ENCODE measurements around the gene MYH13.
"Not testable (repeated sequence)": the region's sequence is repeated elsewhere in the genome, so short reads cannot be mapped to it uniquely, and the experiment has no call there.

Gene MYH13

DNA sequence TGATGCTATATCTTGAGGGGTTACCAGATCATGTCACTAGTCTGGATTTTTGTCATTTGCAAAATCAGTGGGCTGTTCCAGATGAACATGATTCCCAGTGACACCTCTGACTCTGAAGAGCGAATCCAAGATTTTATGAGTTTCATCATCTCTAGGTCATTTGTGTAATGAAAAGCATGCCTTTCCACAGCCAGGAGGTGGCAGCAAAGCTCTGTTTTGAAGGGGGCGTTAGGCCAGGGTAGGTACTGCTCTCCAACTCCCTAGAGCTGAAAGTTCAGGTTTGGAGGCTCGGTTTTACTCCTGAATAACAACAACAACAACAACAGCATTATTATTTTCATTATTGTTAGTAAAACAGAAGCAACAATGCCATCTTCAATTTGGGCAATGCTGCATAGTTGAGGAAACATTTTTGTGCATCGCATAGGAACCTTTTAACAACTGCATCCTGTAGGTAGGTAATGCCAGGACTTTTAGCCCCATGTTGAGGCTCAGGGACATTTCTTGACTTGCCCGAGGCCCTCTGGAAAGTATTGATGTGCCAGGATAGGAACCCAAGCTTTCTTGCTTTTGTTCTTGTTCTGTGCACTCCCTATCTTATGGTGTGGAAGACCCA lies 77.0 kb downstream of the MYH13 start:
- peak; percentile 11 for DNase-seq

DNA sequence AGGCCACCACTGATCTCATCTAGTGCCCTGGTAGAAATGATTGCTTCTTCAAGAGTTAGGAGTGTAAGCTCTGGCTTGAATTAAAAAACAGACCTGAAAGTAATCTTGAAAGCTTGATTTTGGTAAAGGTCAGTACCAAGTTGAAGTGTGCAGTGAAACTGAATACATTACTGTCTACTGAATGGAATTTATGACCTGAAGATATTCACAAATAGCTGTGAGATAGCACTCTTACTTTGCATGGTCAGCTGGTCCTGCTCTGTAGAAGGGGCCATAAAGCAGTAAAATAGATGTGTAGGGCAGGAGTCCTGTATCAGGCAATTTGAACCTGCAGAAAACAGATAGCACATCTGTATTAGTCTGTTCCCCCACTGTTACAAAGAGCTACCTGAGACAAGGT lies 78.6 kb downstream of the MYH13 start:
- DNase-seq: no peak

GRCh38 chr17:10292057-10292937 lies 80.5 kb downstream of the MYH13 start:
- DNase-seq: peak; percentile 17

- DNase-seq: not testable (repeated sequence)
These were observed 81.2 kb downstream of the MYH13 start for GRCh38 chr17:10291576-10291975.

DNA sequence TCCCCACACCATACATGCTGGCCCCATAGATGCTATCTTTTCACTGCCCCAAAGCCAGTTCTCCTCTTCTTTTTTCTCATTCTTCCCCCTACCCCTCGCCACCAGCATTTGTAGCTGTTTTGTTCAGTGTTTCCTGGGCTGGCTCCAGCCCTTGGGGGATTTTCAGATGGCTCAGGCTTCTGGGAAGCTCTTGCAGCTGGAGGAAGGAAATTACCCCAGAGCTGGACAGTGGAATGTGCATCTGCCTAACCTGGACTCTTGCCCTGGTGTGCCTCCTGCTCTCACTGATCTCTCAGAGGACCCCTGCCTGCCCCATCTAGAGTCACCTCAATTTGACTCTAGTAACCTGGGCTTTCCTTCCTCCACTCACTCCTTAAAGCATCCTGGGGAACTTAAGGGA lies 82.8 kb downstream of the MYH13 start:
- DNase-seq: no peak

DNA sequence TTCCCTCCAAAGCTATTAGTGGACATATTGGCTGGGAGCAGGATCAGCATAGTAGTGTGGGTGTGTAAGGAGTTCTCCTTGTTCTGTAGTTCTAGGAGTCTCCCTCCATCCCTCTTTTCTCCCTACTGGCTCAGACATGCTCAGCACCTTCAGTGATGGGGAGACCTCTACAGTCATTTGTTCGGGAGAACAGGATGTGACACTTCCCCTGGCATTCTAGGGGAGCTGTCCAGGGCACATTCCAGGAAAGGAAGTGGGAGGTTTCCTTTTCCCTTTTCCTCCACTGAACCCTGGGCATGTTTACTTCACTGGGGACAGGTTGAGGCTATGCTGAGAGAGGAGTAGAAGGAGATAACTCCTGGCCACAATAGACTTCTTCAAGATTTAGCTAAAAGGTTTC lies 86.5 kb downstream of the MYH13 start:
- DNase-seq: no peak

GRCh38 chr17:10285896-10286295 lies 86.9 kb downstream of the MYH13 start:
- DNase-seq: no peak

DNA sequence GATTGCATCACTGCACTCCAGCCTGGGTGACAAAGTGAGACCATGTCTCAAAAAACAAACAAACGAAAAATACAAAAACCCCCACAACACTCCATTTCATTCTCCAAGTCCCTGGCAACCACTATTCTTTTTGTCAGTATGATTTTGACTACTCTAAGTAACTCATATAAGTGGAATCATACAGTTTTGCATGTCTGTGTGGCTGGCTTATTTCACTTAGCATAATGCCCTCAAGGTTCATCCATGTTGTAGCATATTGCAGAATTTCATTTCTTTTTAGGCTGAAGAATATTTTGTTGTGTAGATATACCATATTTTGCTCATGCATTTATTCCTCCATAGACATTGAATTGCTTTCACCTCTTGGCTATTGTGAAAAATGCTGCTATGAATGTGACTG lies 92.7 kb downstream of the MYH13 start:
- no peak for DNase-seq

- no peak for DNase-seq
These were observed 94.6 kb downstream of the MYH13 start for GRCh38 chr17:10278218-10278617.

DNA sequence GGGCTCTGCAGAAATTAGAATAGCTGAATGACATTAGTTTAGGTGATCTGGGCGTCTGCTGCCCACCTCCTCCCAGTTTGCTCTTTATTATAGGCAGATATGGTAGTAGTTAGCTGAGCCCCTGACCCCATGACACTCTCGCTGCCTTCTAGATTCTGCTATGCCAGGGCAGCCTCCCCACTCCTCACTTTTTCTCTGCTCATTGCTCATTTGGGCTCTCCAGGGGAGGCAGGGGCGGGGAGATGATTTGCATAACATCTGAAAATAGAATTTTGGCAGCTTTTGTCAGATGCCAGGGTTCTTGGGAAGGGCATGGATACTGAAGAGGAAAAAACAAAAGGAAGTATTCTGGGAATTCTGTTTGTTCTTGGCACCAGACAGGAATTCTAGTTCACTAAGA lies 96.4 kb downstream of the MYH13 start:
- DNase-seq: no peak

DNA sequence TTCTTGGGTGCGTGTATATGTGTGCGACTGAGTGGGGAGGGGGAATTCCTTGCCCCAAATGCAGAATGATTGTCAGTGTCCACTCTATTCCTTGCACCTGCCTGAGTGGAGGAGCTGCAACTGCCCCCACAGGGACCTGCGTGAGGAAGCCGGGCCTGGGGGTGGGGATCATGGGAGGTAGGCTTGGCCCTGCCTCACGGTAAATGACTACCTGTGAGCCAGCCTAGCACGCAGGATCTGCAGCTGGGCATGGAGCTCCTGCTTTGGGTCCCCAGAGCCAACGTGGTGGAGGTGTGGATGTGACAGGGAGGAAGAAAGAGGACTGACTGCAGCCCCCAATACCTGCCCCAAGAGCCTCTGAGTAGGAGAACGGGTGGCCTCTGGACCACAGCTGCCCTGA lies 97.4 kb downstream of the MYH13 start:
- DNase-seq: no peak

DNA sequence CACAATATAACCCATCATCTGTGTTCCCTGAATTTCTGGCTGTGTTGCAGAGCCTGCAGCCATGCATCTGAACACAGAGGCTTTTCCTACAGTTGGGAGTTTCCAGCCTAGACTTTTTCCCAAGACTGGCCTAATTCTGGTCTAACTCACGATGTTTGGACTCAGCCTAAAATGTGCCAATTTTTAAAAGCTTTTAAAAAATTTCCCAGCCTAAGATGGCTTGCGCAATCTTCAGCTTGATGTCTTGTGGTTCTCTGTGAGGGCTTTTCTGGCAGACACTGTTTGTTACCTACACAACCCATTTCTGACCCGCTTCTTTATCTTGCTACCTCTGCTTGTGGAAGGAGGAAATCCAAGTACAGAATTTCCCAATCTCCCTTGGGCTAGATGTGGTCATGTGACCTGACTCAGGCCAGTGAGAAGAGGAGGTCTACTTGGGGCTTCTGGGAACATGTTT lies 101.7 kb downstream of the MYH13 start:
- DNase-seq: no peak

DNA sequence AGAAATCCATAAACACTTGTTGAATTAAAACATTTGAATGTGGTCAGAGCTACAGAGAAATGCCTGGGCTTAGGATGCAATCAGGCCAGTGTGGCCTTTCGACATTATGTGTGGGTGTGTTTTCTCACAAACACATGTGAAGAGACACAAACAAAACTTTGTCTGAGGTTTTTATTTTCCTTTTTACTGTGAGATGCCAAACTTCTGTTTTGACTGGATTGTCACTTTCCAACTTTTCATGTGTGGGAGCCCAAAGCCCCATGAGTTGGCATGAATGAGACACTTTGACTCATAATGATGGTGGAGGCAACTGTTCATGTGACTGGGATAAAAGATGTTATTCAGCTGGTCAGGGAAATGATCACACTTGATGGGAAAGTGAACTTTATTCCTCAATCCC lies 102.5 kb downstream of the MYH13 start:
- DNase-seq: no peak

- no peak for DNase-seq
These were observed 104.8 kb downstream of the MYH13 start for GRCh38 chr17:10268005-10268404.

DNA sequence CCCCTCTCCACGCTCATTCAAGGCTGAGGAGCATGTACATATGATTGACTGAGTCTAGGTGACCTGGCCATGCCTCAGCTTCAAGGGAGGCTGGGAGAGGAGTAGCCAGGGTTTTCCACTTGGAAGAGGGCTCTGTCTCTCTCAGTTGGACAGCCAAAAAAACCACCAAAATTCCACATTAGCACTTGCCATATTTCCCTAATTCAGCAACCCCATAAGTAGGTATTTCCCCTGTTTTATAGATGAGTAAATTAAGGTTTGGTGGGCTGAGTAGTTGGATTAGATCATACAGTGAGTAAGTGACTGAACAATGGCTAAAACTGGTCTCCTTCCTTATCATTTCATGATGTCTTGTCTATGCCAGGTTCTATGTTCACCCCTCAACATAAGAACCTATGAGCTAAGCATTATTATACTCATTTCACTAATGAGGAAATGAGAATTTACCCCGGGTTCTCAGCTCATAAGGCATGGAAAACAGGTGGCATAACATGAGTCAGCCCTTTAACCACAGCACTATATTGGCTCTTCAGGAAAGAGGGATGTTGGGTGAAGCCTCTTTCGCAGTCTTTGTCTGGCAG lies 106.4 kb downstream of the MYH13 start:
- DNase-seq: no peak

DNA sequence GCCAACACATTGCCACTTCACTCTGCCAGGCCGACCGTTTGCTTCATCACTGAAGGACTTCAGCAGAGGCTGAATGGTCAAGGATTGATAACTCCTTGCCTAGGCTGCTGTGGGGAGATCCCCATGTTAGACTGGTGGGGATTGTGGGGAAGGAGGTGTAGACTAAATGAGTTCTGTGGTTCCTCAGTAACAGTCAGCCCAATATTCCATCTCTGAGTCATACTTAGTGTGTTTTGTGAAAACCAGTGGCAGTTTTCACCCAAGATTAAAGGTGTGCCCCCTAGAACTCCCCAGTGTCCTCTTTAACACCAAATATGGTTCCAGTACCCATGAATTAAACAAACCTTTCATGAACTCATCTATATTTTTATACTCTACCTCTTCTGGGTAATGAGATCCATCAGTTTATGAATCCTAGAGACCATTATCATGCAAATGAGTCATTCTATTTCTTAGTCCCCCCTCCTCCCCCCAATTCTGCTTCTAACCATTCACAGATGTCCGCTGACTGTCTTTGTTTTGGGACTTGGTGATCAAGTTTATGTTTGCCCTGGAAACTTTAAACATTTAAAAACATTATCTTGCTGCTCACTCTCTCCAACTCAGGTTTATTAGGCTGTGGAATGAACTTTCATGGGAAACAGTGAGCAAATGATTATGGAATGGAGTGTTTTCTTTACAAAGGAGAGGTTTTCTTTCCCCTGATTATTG lies 107.6 kb downstream of the MYH13 start:
- DNase-seq: no peak

DNA sequence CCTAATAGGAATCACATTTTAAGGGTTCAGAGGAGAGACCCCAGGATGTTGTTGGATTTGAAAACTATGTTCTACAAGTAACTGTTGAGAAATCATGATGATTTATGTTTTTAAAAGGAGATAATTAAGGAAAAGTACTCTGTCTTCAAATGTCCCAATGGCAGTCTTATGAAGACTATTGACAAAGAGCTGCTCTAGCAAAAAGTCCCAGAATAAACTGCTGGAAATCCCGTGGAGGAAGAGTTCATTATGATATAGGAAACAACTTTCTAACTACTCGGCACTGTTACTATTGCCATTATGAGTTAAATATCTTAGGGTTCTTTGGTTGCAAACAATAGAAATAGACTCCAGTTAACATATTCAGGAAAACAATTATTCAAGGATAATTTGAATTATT lies 108.8 kb downstream of the MYH13 start:
- DNase-seq: no peak

DNA sequence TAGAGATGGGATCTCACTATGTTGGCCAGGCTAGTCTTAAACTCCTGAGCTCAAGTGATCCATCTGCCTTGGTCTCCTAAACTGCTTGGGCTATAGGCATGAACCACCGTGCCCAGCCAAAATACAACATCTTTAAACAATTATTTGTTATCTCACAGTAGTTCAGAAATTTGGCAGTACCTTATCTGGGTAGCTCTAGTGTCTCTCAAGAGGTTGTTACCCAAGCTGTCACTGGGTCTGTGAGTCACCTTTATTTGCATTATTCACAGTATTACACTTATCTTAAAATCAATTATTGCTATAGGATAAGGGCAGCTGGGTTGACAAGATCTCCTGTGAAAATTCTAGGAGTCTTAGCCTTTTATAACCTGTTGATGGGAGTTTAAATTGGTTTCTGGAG lies 110.4 kb downstream of the MYH13 start:
- no peak for DNase-seq

- DNase-seq: no peak
These were observed 111.7 kb downstream of the MYH13 start for GRCh38 chr17:10261098-10261497.

- DNase-seq: no peak
These were observed 121.4 kb downstream of the MYH13 start for GRCh38 chr17:10251212-10251948.

Measured in NK-92 treated with Interleukin-12 subunit alpha and Interleukin-12 subunit beta, amount 100 ng/mL, for 24 hours (cell line).